Endothelial cell (in vitro differentiated cells): ENCODE measurements around the gene RBM6. TPM values are rescaled to one million over a fixed set of nuclear protein-coding genes. Genes with fewer than 3 reads are reported as not detected.

Experiments
- DNase-seq: peaks from one replicate; pipeline ENCODE4 v3.0.0; 2021; ENCODE audit warnings: low spot score
- H3K27ac Mint-ChIP-seq: one replicate; pipeline ENCODE4 v1.8.0; 2021; ENCODE audit warnings: mixed read lengths, inconsistent platforms; ENCODE audit not compliant: unreplicated experiment
- H3K27me3 Mint-ChIP-seq: one replicate; pipeline ENCODE4 v1.8.0; 2021; ENCODE audit warnings: mild to moderate bottlenecking, moderate library complexity, mixed read lengths, inconsistent platforms; ENCODE audit not compliant: unreplicated experiment
- H3K36me3 Mint-ChIP-seq: one replicate; pipeline ENCODE4 v1.8.0; 2021; ENCODE audit warnings: mild to moderate bottlenecking, low read depth, mixed read lengths, inconsistent platforms; ENCODE audit not compliant: unreplicated experiment
- H3K4me1 Mint-ChIP-seq: one replicate; pipeline ENCODE4 v1.8.0; 2021; ENCODE audit warnings: mild to moderate bottlenecking, mixed read lengths, inconsistent platforms; ENCODE audit not compliant: unreplicated experiment
- H3K4me3 Mint-ChIP-seq: one replicate; pipeline ENCODE4 v1.8.0; 2021; ENCODE audit warnings: mild to moderate bottlenecking, mixed read lengths, inconsistent platforms; ENCODE audit not compliant: unreplicated experiment
- H3K9me3 Mint-ChIP-seq: one replicate; pipeline ENCODE4 v1.8.0; 2021; ENCODE audit warnings: mixed read lengths, inconsistent platforms; ENCODE audit not compliant: unreplicated experiment
- CTCF ChIP-seq: fragments of 200-600 bp; sonication (generic); IDR thresholded peaks from one replicate; pipeline ENCODE4 v1.5.0; 2021; ENCODE audit warnings: antibody characterized with exemption; ENCODE audit not compliant: unreplicated experiment
- total RNA-seq: library from RNA; stranded (reverse); fragmentation: NEBNext Ultra II Directional; extraction: Animal tissue kit (Norgen Biotek cat#: 25700); gene quantifications from one replicate; pipeline ENCODE4 v1.2.1, GENCODE V29; 2021; ENCODE audit not compliant: unreplicated experiment

RBM6 gene
- total RNA-seq, 1 donor from 2014 or later: 76.2 TPM

- no peaks in the 10 kb centered on the region for H3K27me3 Mint-ChIP-seq
- H3K36me3 Mint-ChIP-seq: peaks cover 13% of the 10 kb centered on the region
- no peaks in the 10 kb centered on the region for H3K4me1 Mint-ChIP-seq
- no peaks in the 10 kb centered on the region for H3K9me3 Mint-ChIP-seq
- DNase-seq: no peak
- H3K4me3 Mint-ChIP-seq: no peak overlapping the region
- no peak overlapping the region for H3K27ac Mint-ChIP-seq
- no peak for TF ChIP-seq CTCF
Measured at GRCh38 chr3:50001511-50001910, 61.6 kb downstream of the RBM6 start.

GRCh38 chr3:50003216-50003615 lies 63.3 kb downstream of the RBM6 start:
- no peaks in the 10 kb centered on the region for H3K4me1 Mint-ChIP-seq
- no peak overlapping the region for H3K27ac Mint-ChIP-seq
- H3K27me3 Mint-ChIP-seq: no peaks in the 10 kb centered on the region
- TF ChIP-seq CTCF: no peak
- H3K4me3 Mint-ChIP-seq: no peak overlapping the region
- peaks cover 17% of the 10 kb centered on the region for H3K36me3 Mint-ChIP-seq
- H3K9me3 Mint-ChIP-seq: no peaks in the 10 kb centered on the region
- no peak for DNase-seq

- Mint-ChIP-seq H3K27me3 (no peaks in the 10 kb centered on the region), H3K27ac (no peak overlapping the region), H3K9me3 (no peaks in the 10 kb centered on the region), H3K36me3 (peaks cover 17% of the 10 kb centered on the region), H3K4me3 (no peak overlapping the region), H3K4me1 (no peaks in the 10 kb centered on the region)
- no peak for DNase-seq
- TF ChIP-seq CTCF: no peak
Measured at GRCh38 chr3:50003824-50004223, 63.9 kb downstream of the RBM6 start.

- no peak for DNase-seq
- H3K27ac Mint-ChIP-seq: no peak overlapping the region
- H3K9me3 Mint-ChIP-seq: no peaks in the 10 kb centered on the region
- peaks cover 12% of the 10 kb centered on the region for H3K36me3 Mint-ChIP-seq
- H3K4me3 Mint-ChIP-seq: peak overlapping the region; percentile 26
- no peaks in the 10 kb centered on the region for H3K27me3 Mint-ChIP-seq
- H3K4me1 Mint-ChIP-seq: no peaks in the 10 kb centered on the region
- TF ChIP-seq CTCF: no peak
Measured at GRCh38 chr3:50008931-50009330, 69.0 kb downstream of the RBM6 start.

- H3K27ac Mint-ChIP-seq: no peak overlapping the region
- H3K9me3 Mint-ChIP-seq: no peaks in the 10 kb centered on the region
- no peak overlapping the region for H3K4me3 Mint-ChIP-seq
- TF ChIP-seq CTCF: no peak
- no peaks in the 10 kb centered on the region for H3K27me3 Mint-ChIP-seq
- no peak for DNase-seq
- H3K4me1 Mint-ChIP-seq: no peaks in the 10 kb centered on the region
- peaks cover 9% of the 10 kb centered on the region for H3K36me3 Mint-ChIP-seq
Measured at GRCh38 chr3:50010959-50011358, 71.0 kb downstream of the RBM6 start.
